Liver (tissue), 9 donors: Measurements from ENCODE around the gene C3orf20. TPM values are rescaled to one million over a fixed set of nuclear protein-coding genes. Genes with fewer than 3 reads are reported as not detected.

ENCODE experiments used
- DNase-seq: peaks from one replicate; pipeline ENCODE4 v3.0.0-alpha.2; 2017; ENCODE audit warnings: low spot score
- H3K27ac ChIP-seq, 2 donors: one replicate each; pipeline ENCODE4 v1.7.0; 2013; ENCODE audit warnings: inconsistent platforms in 2 of 2, low read length in 2 of 2, control low read depth in 1 of 2, low read depth in 1 of 2, mild to moderate bottlenecking in 1 of 2
- H3K27me3 ChIP-seq, 4 donors: one replicate each; pipeline versions ENCODE4 v1.6.1 to v1.7.0; 2013; ENCODE audit warnings: low read length in 3 of 4, inconsistent platforms in 1 of 4, mild to moderate bottlenecking in 1 of 4, moderate library complexity in 1 of 4; ENCODE audit not compliant: control insufficient read depth in 4 of 4, insufficient read depth in 4 of 4
- H3K36me3 ChIP-seq, 4 donors: one replicate each; pipeline versions ENCODE4 v1.6.1 to v1.7.0; 2013; ENCODE audit warnings: low read length in 3 of 4, mild to moderate bottlenecking in 3 of 4, low read depth in 1 of 4, moderate library complexity in 1 of 4; ENCODE audit not compliant: control insufficient read depth in 4 of 4, insufficient read depth in 3 of 4
- H3K4me1 ChIP-seq, 4 donors: one replicate each; pipeline versions ENCODE4 v1.6.1 to v1.7.0; 2013; ENCODE audit warnings: low read length in 3 of 4, mild to moderate bottlenecking in 3 of 4, moderate library complexity in 1 of 4; ENCODE audit not compliant: control insufficient read depth in 4 of 4, insufficient read depth in 4 of 4
- H3K4me3 ChIP-seq, 3 donors: one replicate each; pipeline versions ENCODE4 v1.6.1 to v1.7.0; 2013; ENCODE audit warnings: low read length in 3 of 3, control low read depth in 1 of 3, low read depth in 1 of 3, mild to moderate bottlenecking in 1 of 3
- H3K9ac ChIP-seq, 2 donors: one replicate each; pipeline ENCODE4 v1.7.0; 2013; ENCODE audit warnings: low read length in 2 of 2, mild to moderate bottlenecking in 2 of 2, moderate library complexity in 2 of 2, control low read depth in 1 of 2, low read depth in 1 of 2
- H3K9me3 ChIP-seq, 4 donors: one replicate each; pipeline versions ENCODE4 v1.6.1 to v1.7.0; 2013; ENCODE audit warnings: low read length in 3 of 4; ENCODE audit not compliant: control insufficient read depth in 4 of 4
- ATF3 ChIP-seq: IDR thresholded peaks from 2 replicates; pipeline ENCODE4 v1.6.1; 2016; ENCODE audit warnings: antibody characterized with exemption
- EGR1 ChIP-seq, 2 donors: IDR thresholded peaks; 2 replicates each; pipeline ENCODE4 v1.6.1; 2016 to 2018; ENCODE audit warnings: antibody characterized with exemption in 2 of 2, low read depth in 2 of 2
- FOXA1 ChIP-seq: IDR thresholded peaks from 2 replicates; pipeline ENCODE4 v1.6.1; 2016; ENCODE audit warnings: antibody characterized with exemption
- FOXA2 ChIP-seq: IDR thresholded peaks from 2 replicates; pipeline ENCODE4 v1.6.1; 2016; ENCODE audit warnings: antibody characterized with exemption
- GABPA ChIP-seq, 2 donors: IDR thresholded peaks in 1 of 2; conservative IDR thresholded peaks in 1 of 2; 2 replicates each; pipeline ENCODE4 v1.6.1; 2016; ENCODE audit warnings: antibody characterized with exemption in 2 of 2, mild to moderate bottlenecking in 1 of 2, moderate library complexity in 1 of 2
- HNF4A ChIP-seq, 2 donors: conservative IDR thresholded peaks; 2 replicates each; pipeline ENCODE4 v1.6.1; 2016; ENCODE audit warnings: antibody characterized with exemption in 2 of 2, mild to moderate bottlenecking in 2 of 2
- HNF4G ChIP-seq: IDR thresholded peaks from 2 replicates; pipeline ENCODE4 v1.6.1; 2016; ENCODE audit warnings: antibody characterized with exemption
- JUND ChIP-seq, 2 donors: IDR thresholded peaks; 2 replicates each; pipeline ENCODE4 v1.6.1; 2016; ENCODE audit warnings: antibody characterized with exemption in 2 of 2
- MAX ChIP-seq: IDR thresholded peaks from 2 replicates; pipeline ENCODE4 v1.6.1; 2016; ENCODE audit warnings: antibody characterized with exemption
- NR2F2 ChIP-seq: IDR thresholded peaks from 2 replicates; pipeline ENCODE4 v1.6.1; 2016; ENCODE audit warnings: antibody characterized with exemption
- RAD21 ChIP-seq, 2 donors: IDR thresholded peaks; 2 replicates each; pipeline ENCODE4 v1.6.1; 2016; ENCODE audit warnings: antibody characterized with exemption in 2 of 2, mild to moderate bottlenecking in 2 of 2
- RXRA ChIP-seq, 2 donors: IDR thresholded peaks; 2 replicates each; pipeline ENCODE4 v1.6.1; 2017 to 2018; ENCODE audit warnings: antibody characterized with exemption in 2 of 2, mild to moderate bottlenecking in 1 of 2
- SP1 ChIP-seq: IDR thresholded peaks from 2 replicates; pipeline ENCODE4 v1.6.1; 2018; ENCODE audit warnings: antibody characterized with exemption, mild to moderate bottlenecking
- TAF1 ChIP-seq: conservative IDR thresholded peaks from 2 replicates; pipeline ENCODE4 v1.6.1; 2016; ENCODE audit warnings: antibody characterized with exemption, mild to moderate bottlenecking
- YY1 ChIP-seq: IDR thresholded peaks from 2 replicates; pipeline ENCODE4 v1.6.1; 2016; ENCODE audit warnings: antibody characterized with exemption, mild to moderate bottlenecking
- WGBS: extraction: QIAGEN DNeasy Blood & Tissue Kit; methylation state at CpG from one replicate; pipeline ENCODE4 v1.1.7; 2013; 5-methylcytosine and 5-hydroxymethylcytosine counted together
- polyA plus RNA-seq, 2 donors: library from polyadenylated mRNA; stranded (reverse) in 1 of 2; unstranded in 1 of 2; fragments of 200-250 nt in 1 of 2; fragments of >200 nt in 1 of 2; fragmentation: Nextera tagmentation in 1 of 2; extraction: Ambion mirVana in 1 of 2; gene quantifications; one replicate each; pipeline versions ENCODE4 v1.2.1 to v1.2.3, GENCODE V29; 2013 to 2015
- total RNA-seq, 2 donors: library from RNA; depleted of rRNA; stranded (reverse); fragments of >200 nt; gene quantifications; one replicate each; pipeline ENCODE4 v1.2.3, GENCODE V29; 2014
- TF ChIP-seq, protein P1 (sequence below): IDR thresholded peaks from 2 replicates; pipeline ENCODE4 v1.6.1; 2016; ENCODE audit warnings: antibody characterized with exemption
- TF ChIP-seq, protein P2 (sequence below): IDR thresholded peaks from 2 replicates; pipeline ENCODE4 v1.6.1; 2016; ENCODE audit warnings: antibody characterized with exemption, mild to moderate bottlenecking
- TF ChIP-seq, protein P3 (sequence below): fragments of 150-350 bp; IDR thresholded peaks from 2 replicates; pipeline ENCODE4 v1.5.1; 2017; ENCODE audit warnings: improper control_type of control experiment, low read depth, low read length; ENCODE audit not compliant: missing input control
- donor health status: healthy.
- donor health status: healthy.
- donor health status: healthy.
- donor health status: healthy.
- donor health status: healthy.

The C3orf20 gene
- total and polyA plus RNA-seq, 4 donors: 0.05 to 0.08 TPM; not detected in 2

- Histone ChIP-seq H3K4me3 (no peak overlapping the region), H3K9ac (no peak overlapping the region), H3K27me3 (no peaks in the 10 kb centered on the region), H3K27ac (no peak overlapping the region), H3K4me1 (peaks cover 0 to under 1% (median 0%) of the 10 kb centered on the region in 4 donors), H3K9me3 (no peaks in the 10 kb centered on the region), H3K36me3 (peaks cover 9 to 53% (median 49%) of the 10 kb centered on the region in 4 donors)
- WGBS: 86% methylated on average over 4 of the region's 4 CpGs
- no peak for DNase-seq
- TF ChIP-seq, protein P1, sequence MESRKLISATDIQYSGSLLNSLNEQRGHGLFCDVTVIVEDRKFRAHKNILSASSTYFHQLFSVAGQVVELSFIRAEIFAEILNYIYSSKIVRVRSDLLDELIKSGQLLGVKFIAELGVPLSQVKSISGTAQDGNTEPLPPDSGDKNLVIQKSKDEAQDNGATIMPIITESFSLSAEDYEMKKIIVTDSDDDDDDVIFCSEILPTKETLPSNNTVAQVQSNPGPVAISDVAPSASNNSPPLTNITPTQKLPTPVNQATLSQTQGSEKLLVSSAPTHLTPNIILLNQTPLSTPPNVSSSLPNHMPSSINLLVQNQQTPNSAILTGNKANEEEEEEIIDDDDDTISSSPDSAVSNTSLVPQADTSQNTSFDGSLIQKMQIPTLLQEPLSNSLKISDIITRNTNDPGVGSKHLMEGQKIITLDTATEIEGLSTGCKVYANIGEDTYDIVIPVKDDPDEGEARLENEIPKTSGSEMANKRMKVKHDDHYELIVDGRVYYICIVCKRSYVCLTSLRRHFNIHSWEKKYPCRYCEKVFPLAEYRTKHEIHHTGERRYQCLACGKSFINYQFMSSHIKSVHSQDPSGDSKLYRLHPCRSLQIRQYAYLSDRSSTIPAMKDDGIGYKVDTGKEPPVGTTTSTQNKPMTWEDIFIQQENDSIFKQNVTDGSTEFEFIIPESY: no peak
- no peak for TF ChIP-seq MAX
- no peak for TF ChIP-seq SP1
- TF ChIP-seq JUND (IDR thresholded peaks at IDR 0.05): no peak
- no peak for TF ChIP-seq ATF3
- TF ChIP-seq EGR1 (IDR thresholded peaks at IDR 0.05; ENCODE audit: low read depth in 2 of 2): no peak
- TF ChIP-seq, protein P2, sequence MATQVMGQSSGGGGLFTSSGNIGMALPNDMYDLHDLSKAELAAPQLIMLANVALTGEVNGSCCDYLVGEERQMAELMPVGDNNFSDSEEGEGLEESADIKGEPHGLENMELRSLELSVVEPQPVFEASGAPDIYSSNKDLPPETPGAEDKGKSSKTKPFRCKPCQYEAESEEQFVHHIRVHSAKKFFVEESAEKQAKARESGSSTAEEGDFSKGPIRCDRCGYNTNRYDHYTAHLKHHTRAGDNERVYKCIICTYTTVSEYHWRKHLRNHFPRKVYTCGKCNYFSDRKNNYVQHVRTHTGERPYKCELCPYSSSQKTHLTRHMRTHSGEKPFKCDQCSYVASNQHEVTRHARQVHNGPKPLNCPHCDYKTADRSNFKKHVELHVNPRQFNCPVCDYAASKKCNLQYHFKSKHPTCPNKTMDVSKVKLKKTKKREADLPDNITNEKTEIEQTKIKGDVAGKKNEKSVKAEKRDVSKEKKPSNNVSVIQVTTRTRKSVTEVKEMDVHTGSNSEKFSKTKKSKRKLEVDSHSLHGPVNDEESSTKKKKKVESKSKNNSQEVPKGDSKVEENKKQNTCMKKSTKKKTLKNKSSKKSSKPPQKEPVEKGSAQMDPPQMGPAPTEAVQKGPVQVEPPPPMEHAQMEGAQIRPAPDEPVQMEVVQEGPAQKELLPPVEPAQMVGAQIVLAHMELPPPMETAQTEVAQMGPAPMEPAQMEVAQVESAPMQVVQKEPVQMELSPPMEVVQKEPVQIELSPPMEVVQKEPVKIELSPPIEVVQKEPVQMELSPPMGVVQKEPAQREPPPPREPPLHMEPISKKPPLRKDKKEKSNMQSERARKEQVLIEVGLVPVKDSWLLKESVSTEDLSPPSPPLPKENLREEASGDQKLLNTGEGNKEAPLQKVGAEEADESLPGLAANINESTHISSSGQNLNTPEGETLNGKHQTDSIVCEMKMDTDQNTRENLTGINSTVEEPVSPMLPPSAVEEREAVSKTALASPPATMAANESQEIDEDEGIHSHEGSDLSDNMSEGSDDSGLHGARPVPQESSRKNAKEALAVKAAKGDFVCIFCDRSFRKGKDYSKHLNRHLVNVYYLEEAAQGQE: no peak
- no peak for TF ChIP-seq HNF4A (conservative IDR thresholded peaks at IDR 0.05)
These were observed 2.4 kb upstream of the C3orf20 start for GRCh38 chr3:14672588-14672987.

DNA sequence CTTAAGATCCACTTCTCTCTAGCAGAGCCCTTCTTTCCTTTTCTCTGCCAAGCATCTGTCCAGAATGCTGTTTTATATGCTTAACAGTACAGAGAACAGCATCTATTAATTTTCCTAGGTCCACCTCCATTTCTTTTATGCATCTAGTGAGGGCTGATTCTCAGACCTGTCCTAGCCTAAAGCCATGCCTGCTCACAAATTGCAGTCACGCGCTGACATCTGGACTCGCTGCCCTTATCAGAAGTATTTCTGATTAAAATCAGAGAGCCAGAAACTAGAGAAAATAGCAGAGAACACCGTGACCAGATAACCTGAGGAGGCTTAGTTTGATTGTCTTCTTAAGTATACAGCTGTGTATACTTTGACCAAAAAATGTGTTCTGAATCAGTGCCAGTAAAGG is 1.9 kb downstream of the C3orf20 start:
- H3K27me3 ChIP-seq: no peaks in the 10 kb centered on the region
- H3K9ac ChIP-seq: no peak overlapping the region
- H3K4me1 ChIP-seq: peaks cover 0 to 9% (median 5%) of the 10 kb centered on the region in 4 donors
- H3K36me3 ChIP-seq: peaks cover 4 to 11% (median 7%) of the 10 kb centered on the region in 4 donors
- H3K27ac ChIP-seq: no peak overlapping the region
- 58% methylated on average over 4 of the region's 4 CpGs for WGBS
- no peak for DNase-seq
- H3K4me3 ChIP-seq: no peak overlapping the region
- no peaks in the 10 kb centered on the region for H3K9me3 ChIP-seq
- TF ChIP-seq HNF4G: no peak
- TF ChIP-seq, protein P2: no peak
- no peak for TF ChIP-seq FOXA1
- no peak for TF ChIP-seq YY1
- no peak for TF ChIP-seq FOXA2
- no peak for TF ChIP-seq NR2F2
- no peak for TF ChIP-seq HNF4A (conservative IDR thresholded peaks at IDR 0.05)
- no peak for TF ChIP-seq MAX
- TF ChIP-seq, protein P3, sequence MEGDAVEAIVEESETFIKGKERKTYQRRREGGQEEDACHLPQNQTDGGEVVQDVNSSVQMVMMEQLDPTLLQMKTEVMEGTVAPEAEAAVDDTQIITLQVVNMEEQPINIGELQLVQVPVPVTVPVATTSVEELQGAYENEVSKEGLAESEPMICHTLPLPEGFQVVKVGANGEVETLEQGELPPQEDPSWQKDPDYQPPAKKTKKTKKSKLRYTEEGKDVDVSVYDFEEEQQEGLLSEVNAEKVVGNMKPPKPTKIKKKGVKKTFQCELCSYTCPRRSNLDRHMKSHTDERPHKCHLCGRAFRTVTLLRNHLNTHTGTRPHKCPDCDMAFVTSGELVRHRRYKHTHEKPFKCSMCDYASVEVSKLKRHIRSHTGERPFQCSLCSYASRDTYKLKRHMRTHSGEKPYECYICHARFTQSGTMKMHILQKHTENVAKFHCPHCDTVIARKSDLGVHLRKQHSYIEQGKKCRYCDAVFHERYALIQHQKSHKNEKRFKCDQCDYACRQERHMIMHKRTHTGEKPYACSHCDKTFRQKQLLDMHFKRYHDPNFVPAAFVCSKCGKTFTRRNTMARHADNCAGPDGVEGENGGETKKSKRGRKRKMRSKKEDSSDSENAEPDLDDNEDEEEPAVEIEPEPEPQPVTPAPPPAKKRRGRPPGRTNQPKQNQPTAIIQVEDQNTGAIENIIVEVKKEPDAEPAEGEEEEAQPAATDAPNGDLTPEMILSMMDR: no peak
- no peak for TF ChIP-seq ATF3
- TF ChIP-seq JUND (IDR thresholded peaks at IDR 0.05): no peak
- no peak for TF ChIP-seq SP1
- TF ChIP-seq GABPA (IDR thresholded peaks at IDR 0.05 in 1 of 2, conservative IDR thresholded peaks at IDR 0.05 in 1 of 2): no peak
- no peak for TF ChIP-seq RAD21 (IDR thresholded peaks at IDR 0.05)
- no peak for TF ChIP-seq TAF1
- TF ChIP-seq RXRA (IDR thresholded peaks at IDR 0.05): no peak
- TF ChIP-seq EGR1 (IDR thresholded peaks at IDR 0.05; ENCODE audit: low read depth in 2 of 2): no peak
